ENCODE measurements around the gene TXNL4A. TPM values are rescaled to one million over a fixed set of nuclear protein-coding genes. Genes with fewer than 3 reads are reported as not detected.

The TXNL4A gene
- total and polyA plus RNA-seq, 4 donors = 18.0 to 86.2 (median 32.8) TPM

- peak overlapping the region; percentile 57 to 89 for H3K27ac ChIP-seq (ENCODE audit: low read depth in 1 of 2, low read length in 2 of 2)
- no peak for TF ChIP-seq NR2F2 (IDR thresholded peaks at IDR 0.05)
- no peak for TF ChIP-seq FOXA1 (IDR thresholded peaks at IDR 0.05)
- TF ChIP-seq, protein P1, sequence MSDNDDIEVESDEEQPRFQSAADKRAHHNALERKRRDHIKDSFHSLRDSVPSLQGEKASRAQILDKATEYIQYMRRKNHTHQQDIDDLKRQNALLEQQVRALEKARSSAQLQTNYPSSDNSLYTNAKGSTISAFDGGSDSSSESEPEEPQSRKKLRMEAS (IDR thresholded peaks at IDR 0.05) = no peak
- peak; percentile 1 for TF ChIP-seq YY1 (IDR thresholded peaks at IDR 0.05)
- TF ChIP-seq RAD21 (IDR thresholded peaks at IDR 0.05) = peak in 1 of 2 donors; percentile 2
- TF ChIP-seq HNF4A (conservative IDR thresholded peaks at IDR 0.05) = peak; percentile 42 to 51
- TF ChIP-seq, protein P2, sequence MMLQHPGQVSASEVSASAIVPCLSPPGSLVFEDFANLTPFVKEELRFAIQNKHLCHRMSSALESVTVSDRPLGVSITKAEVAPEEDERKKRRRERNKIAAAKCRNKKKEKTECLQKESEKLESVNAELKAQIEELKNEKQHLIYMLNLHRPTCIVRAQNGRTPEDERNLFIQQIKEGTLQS (IDR thresholded peaks at IDR 0.05) = no peak
- TF ChIP-seq, protein P3, sequence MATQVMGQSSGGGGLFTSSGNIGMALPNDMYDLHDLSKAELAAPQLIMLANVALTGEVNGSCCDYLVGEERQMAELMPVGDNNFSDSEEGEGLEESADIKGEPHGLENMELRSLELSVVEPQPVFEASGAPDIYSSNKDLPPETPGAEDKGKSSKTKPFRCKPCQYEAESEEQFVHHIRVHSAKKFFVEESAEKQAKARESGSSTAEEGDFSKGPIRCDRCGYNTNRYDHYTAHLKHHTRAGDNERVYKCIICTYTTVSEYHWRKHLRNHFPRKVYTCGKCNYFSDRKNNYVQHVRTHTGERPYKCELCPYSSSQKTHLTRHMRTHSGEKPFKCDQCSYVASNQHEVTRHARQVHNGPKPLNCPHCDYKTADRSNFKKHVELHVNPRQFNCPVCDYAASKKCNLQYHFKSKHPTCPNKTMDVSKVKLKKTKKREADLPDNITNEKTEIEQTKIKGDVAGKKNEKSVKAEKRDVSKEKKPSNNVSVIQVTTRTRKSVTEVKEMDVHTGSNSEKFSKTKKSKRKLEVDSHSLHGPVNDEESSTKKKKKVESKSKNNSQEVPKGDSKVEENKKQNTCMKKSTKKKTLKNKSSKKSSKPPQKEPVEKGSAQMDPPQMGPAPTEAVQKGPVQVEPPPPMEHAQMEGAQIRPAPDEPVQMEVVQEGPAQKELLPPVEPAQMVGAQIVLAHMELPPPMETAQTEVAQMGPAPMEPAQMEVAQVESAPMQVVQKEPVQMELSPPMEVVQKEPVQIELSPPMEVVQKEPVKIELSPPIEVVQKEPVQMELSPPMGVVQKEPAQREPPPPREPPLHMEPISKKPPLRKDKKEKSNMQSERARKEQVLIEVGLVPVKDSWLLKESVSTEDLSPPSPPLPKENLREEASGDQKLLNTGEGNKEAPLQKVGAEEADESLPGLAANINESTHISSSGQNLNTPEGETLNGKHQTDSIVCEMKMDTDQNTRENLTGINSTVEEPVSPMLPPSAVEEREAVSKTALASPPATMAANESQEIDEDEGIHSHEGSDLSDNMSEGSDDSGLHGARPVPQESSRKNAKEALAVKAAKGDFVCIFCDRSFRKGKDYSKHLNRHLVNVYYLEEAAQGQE (IDR thresholded peaks at IDR 0.05) = no peak
- no peaks in the 10 kb centered on the region for H3K27me3 ChIP-seq (ENCODE audit: control insufficient read depth in 4 of 4, insufficient read depth in 4 of 4, low read length in 3 of 4)
- peak overlapping the region; percentile 54 to 74 (median 62) for H3K4me3 ChIP-seq (ENCODE audit: low read depth in 1 of 3, low read length in 3 of 3)
- H3K9me3 ChIP-seq (ENCODE audit: control insufficient read depth in 4 of 4, low read length in 3 of 4) = no peaks in the 10 kb centered on the region
- peaks cover 3 to 6% (median 5%) of the 10 kb centered on the region in 4 donors for H3K36me3 ChIP-seq (ENCODE audit: control insufficient read depth in 4 of 4, insufficient read depth in 3 of 4, low read depth in 1 of 4, low read length in 3 of 4)
- H3K9ac ChIP-seq (ENCODE audit: low read depth in 1 of 2, low read length in 2 of 2) = peak overlapping the region; percentile 33 to 62
- 12% methylated on average over 8 of the region's 8 CpGs for WGBS
- no peak for DNase-seq (ENCODE audit: low spot score)
- peaks cover 0 to 14% (median 9%) of the 10 kb centered on the region in 4 donors for H3K4me1 ChIP-seq (ENCODE audit: control insufficient read depth in 4 of 4, insufficient read depth in 4 of 4, low read length in 3 of 4)
These were observed 46.6 kb upstream of the TXNL4A start for GRCh38 chr18:80034852-80035406.

DNA sequence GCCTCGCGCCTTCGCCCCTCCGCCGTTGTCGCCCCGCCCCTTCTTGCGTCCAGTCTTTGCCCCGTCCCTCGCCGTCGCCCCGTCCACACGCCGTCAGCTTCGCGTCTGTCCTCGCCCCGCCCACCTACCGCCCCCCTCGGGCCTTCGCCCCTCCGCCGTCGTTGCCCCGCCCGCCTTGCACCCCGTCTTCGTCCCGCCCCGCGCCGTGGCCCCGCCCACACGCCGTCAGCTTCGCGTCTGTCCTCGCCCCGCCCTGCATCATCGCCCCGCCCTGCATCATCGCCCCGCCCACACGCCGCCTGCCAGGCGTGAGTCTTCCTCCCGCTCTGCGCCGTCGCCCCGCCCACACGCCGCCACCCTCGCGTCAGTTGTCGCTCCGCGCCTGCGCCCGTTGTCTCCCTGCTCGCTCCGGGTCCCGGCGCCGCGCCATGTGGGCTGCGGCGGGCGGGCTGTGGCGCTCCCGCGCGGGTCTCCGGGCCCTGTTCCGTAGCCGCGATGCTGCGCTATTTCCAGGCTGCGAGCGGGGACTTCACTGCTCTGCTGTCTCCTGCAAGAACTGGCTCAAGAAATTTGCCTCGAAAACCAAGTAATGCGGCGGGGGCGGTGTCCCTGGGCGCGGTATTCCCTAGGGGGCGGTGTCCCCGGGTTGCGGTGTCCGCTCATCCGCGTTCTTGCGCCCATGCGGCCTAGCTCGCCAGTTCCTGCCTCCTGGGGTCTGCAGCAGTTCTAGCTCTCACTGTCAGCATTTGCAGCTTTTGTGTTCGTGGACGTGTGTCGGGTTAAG, 45.9 kb upstream of the TXNL4A start, which contains the start of gene RBFA:
Gene RBFA (plus strand): TSS at position 367 of the 784 bp plus-strand sequence. CDS start 62 bp downstream, at position 429.
- peak within 1 kb of the TSS; percentile 58 to 89 for H3K27ac ChIP-seq (ENCODE audit: low read depth in 1 of 2, low read length in 2 of 2)
- DNase-seq (ENCODE audit: low spot score) = peak; percentile 100
- WGBS = under 1% methylated on average over 99 of the region's 99 CpGs
- H3K9ac ChIP-seq (ENCODE audit: low read depth in 1 of 2, low read length in 2 of 2) = peak within 1 kb of the TSS; percentile 33 to 62
- H3K27me3 ChIP-seq (ENCODE audit: control insufficient read depth in 4 of 4, insufficient read depth in 4 of 4, low read length in 3 of 4) = no peaks in the 10 kb centered on the region
- H3K9me3 ChIP-seq (ENCODE audit: control insufficient read depth in 4 of 4, low read length in 3 of 4) = peaks cover 0 to 3% (median under 1%) of the 10 kb centered on the region in 4 donors
- H3K4me1 ChIP-seq (ENCODE audit: control insufficient read depth in 4 of 4, insufficient read depth in 4 of 4, low read length in 3 of 4) = peaks cover 0 to 14% (median 9%) of the 10 kb centered on the region in 4 donors
- H3K36me3 ChIP-seq (ENCODE audit: control insufficient read depth in 4 of 4, insufficient read depth in 3 of 4, low read depth in 1 of 4, low read length in 3 of 4) = peaks cover 3 to 6% (median 5%) of the 10 kb centered on the region in 4 donors
- H3K4me3 ChIP-seq (ENCODE audit: low read depth in 1 of 3, low read length in 3 of 3) = peak within 1 kb of the TSS; percentile 62 to 74 (median 68)
- peak; percentile 63 for TF ChIP-seq SP1 (IDR thresholded peaks at IDR 0.05)
- TF ChIP-seq NR2F2 (IDR thresholded peaks at IDR 0.05) = no peak
- no peak for TF ChIP-seq JUND (IDR thresholded peaks at IDR 0.05)
- peak in 1 of 2 donors; percentile 71 for TF ChIP-seq EGR1 (IDR thresholded peaks at IDR 0.05; ENCODE audit: low read depth in 2 of 2)
- TF ChIP-seq, protein P1 (IDR thresholded peaks at IDR 0.05) = peak; percentile 29
- TF ChIP-seq HNF4G (IDR thresholded peaks at IDR 0.05) = no peak
- TF ChIP-seq FOXA2 (IDR thresholded peaks at IDR 0.05) = no peak
- TF ChIP-seq CTCF (IDR thresholded peaks at IDR 0.05; ENCODE audit: low read depth, low read length, missing input control) = peak; percentile 30
- TF ChIP-seq RXRA (IDR thresholded peaks at IDR 0.05) = no peak
- no peak for TF ChIP-seq FOXA1 (IDR thresholded peaks at IDR 0.05)
- no peak for TF ChIP-seq GABPA (IDR thresholded peaks at IDR 0.05 in 1 of 2, conservative IDR thresholded peaks at IDR 0.05 in 1 of 2)
- peak; percentile 18 for TF ChIP-seq YY1 (IDR thresholded peaks at IDR 0.05)
- TF ChIP-seq, protein P3 (IDR thresholded peaks at IDR 0.05) = no peak
- TF ChIP-seq, protein P4, sequence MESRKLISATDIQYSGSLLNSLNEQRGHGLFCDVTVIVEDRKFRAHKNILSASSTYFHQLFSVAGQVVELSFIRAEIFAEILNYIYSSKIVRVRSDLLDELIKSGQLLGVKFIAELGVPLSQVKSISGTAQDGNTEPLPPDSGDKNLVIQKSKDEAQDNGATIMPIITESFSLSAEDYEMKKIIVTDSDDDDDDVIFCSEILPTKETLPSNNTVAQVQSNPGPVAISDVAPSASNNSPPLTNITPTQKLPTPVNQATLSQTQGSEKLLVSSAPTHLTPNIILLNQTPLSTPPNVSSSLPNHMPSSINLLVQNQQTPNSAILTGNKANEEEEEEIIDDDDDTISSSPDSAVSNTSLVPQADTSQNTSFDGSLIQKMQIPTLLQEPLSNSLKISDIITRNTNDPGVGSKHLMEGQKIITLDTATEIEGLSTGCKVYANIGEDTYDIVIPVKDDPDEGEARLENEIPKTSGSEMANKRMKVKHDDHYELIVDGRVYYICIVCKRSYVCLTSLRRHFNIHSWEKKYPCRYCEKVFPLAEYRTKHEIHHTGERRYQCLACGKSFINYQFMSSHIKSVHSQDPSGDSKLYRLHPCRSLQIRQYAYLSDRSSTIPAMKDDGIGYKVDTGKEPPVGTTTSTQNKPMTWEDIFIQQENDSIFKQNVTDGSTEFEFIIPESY (IDR thresholded peaks at IDR 0.05) = no peak
- TF ChIP-seq TAF1 (conservative IDR thresholded peaks at IDR 0.05) = no peak

Measured in liver (tissue), 9 donors.